Tibial nerve (tissue), 4 donors: Measurements from ENCODE around the gene RLN3.

ENCODE experiments used
- EP300 ChIP-seq, 2 donors: sonication (generic); formaldehyde crosslinking; IDR thresholded peaks; one replicate each; pipeline ENCODE4 v1.6.1; 2017; ENCODE audit warnings: antibody characterized with exemption in 2 of 2, mild to moderate bottlenecking in 1 of 2
- POLR2A ChIP-seq, 2 donors: fragments of 450-650 bp; IDR thresholded peaks; one replicate each; pipeline ENCODE4 v1.6.1; 2017; ENCODE audit warnings: antibody characterized with exemption in 2 of 2, mild to moderate bottlenecking in 2 of 2, moderate library complexity in 2 of 2
- TF ChIP-seq, protein P1 (sequence below), 5 experiments: fragments of 200-600 bp in 3 of 5; fragments of 450-650 bp in 2 of 5; sonication (generic) in 3 of 5; IDR thresholded peaks; one replicate each; pipeline ENCODE4 v1.5.1; 2016 to 2019; ENCODE audit warnings: antibody characterized with exemption in 5 of 5, mild to moderate bottlenecking in 3 of 5, moderate library complexity in 2 of 5

GRCh38 chr19:13984186-13984585 is 43.8 kb upstream of the RLN3 start:
- no peak for TF ChIP-seq POLR2A (IDR thresholded peaks at IDR 0.05)
- TF ChIP-seq, protein P1, sequence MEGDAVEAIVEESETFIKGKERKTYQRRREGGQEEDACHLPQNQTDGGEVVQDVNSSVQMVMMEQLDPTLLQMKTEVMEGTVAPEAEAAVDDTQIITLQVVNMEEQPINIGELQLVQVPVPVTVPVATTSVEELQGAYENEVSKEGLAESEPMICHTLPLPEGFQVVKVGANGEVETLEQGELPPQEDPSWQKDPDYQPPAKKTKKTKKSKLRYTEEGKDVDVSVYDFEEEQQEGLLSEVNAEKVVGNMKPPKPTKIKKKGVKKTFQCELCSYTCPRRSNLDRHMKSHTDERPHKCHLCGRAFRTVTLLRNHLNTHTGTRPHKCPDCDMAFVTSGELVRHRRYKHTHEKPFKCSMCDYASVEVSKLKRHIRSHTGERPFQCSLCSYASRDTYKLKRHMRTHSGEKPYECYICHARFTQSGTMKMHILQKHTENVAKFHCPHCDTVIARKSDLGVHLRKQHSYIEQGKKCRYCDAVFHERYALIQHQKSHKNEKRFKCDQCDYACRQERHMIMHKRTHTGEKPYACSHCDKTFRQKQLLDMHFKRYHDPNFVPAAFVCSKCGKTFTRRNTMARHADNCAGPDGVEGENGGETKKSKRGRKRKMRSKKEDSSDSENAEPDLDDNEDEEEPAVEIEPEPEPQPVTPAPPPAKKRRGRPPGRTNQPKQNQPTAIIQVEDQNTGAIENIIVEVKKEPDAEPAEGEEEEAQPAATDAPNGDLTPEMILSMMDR (IDR thresholded peaks at IDR 0.05): no peak
- no peak for TF ChIP-seq EP300 (IDR thresholded peaks at IDR 0.05)
